ENCODE results near the gene HJV. TPM values are rescaled to one million over a fixed set of nuclear protein-coding genes. Genes with fewer than 3 reads are reported as not detected.

The HJV gene
- total and polyA plus RNA-seq, 2 of the 13 experiments (the other 11 are each of a cell fraction or from before 2014, with no cell fraction given), result 0.18 TPM; not detected in 1

- TF ChIP-seq EP300 (IDR thresholded peaks at IDR 0.05; ENCODE audit: low read depth in 2 of 2, low read length in 2 of 2) (no peak), EP300 (CRISPR knock-in tag; IDR thresholded peaks at IDR 0.05; ENCODE audit: borderline replicate concordance) (no peak), MZF1 (CRISPR knock-in tag; IDR thresholded peaks at IDR 0.05; ENCODE audit: borderline replicate concordance) (no peak), ZBTB39 (CRISPR knock-in tag; IDR thresholded peaks at IDR 0.05) (no peak), NR0B2 (CRISPR knock-in tag; IDR thresholded peaks at IDR 0.05) (no peak), CTCF (CRISPR knock-in tag; IDR thresholded peaks at IDR 0.05) (peak; percentile 47), NCOR1 (IDR thresholded peaks at IDR 0.05; ENCODE audit: borderline replicate concordance, low read length) (no peak), ZBTB10 (CRISPR knock-in tag; IDR thresholded peaks at IDR 0.05; ENCODE audit: borderline replicate concordance) (no peak), SALL1 (CRISPR knock-in tag; IDR thresholded peaks at IDR 0.05) (0 out of 2 replicates have a peak, but pooled peaks have one; percentile 13), ZNF20 (CRISPR knock-in tag; IDR thresholded peaks at IDR 0.05) (no peak)
- TF ChIP-seq, protein P1, sequence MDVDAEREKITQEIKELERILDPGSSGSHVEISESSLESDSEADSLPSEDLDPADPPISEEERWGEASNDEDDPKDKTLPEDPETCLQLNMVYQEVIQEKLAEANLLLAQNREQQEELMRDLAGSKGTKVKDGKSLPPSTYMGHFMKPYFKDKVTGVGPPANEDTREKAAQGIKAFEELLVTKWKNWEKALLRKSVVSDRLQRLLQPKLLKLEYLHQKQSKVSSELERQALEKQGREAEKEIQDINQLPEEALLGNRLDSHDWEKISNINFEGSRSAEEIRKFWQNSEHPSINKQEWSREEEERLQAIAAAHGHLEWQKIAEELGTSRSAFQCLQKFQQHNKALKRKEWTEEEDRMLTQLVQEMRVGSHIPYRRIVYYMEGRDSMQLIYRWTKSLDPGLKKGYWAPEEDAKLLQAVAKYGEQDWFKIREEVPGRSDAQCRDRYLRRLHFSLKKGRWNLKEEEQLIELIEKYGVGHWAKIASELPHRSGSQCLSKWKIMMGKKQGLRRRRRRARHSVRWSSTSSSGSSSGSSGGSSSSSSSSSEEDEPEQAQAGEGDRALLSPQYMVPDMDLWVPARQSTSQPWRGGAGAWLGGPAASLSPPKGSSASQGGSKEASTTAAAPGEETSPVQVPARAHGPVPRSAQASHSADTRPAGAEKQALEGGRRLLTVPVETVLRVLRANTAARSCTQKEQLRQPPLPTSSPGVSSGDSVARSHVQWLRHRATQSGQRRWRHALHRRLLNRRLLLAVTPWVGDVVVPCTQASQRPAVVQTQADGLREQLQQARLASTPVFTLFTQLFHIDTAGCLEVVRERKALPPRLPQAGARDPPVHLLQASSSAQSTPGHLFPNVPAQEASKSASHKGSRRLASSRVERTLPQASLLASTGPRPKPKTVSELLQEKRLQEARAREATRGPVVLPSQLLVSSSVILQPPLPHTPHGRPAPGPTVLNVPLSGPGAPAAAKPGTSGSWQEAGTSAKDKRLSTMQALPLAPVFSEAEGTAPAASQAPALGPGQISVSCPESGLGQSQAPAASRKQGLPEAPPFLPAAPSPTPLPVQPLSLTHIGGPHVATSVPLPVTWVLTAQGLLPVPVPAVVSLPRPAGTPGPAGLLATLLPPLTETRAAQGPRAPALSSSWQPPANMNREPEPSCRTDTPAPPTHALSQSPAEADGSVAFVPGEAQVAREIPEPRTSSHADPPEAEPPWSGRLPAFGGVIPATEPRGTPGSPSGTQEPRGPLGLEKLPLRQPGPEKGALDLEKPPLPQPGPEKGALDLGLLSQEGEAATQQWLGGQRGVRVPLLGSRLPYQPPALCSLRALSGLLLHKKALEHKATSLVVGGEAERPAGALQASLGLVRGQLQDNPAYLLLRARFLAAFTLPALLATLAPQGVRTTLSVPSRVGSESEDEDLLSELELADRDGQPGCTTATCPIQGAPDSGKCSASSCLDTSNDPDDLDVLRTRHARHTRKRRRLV (CRISPR knock-in tag; IDR thresholded peaks at IDR 0.05), result no peak
Measured at GRCh38 chr1:145978854-145979745, 42.4 kb downstream of the HJV start (continued).
